ENCODE data around the gene IGSF21. TPM values are rescaled to one million over a fixed set of nuclear protein-coding genes. Genes with fewer than 3 reads are reported as not detected.

Gene IGSF21
- polyA plus RNA-seq, 3 donors = not detected

GRCh38 chr1:18077657-18078215 is 29.9 kb upstream of the IGSF21 start:
- H3K9me3 ChIP-seq (replicated peaks in 1 of 2; ENCODE audit: control insufficient read depth in 1 of 2, insufficient read depth in 1 of 2, low read length in 2 of 2) = no peaks in the 10 kb centered on the region
- no peak overlapping the region for H2AFZ ChIP-seq (ENCODE audit: insufficient read depth, low read depth, low read length, poor library complexity, severe bottlenecking)
- no peaks in the 10 kb centered on the region for H3K27me3 ChIP-seq (ENCODE audit: control insufficient read depth in 2 of 2, insufficient read depth in 2 of 2, low read length in 2 of 2)
- no peak overlapping the region for H3K9ac ChIP-seq (ENCODE audit: insufficient read depth, low read length, poor library complexity, severe bottlenecking)
- Mint-ChIP-seq H3K4me1 (no peaks in the 10 kb centered on the region), H3K27ac (no peak overlapping the region), H3K27me3 (ENCODE audit: low read depth in 3 of 3) (peaks cover 0 to 8% (median 3%) of the 10 kb centered on the region in 3 donors), H3K9me3 (no peaks in the 10 kb centered on the region), H3K4me3 (no peak overlapping the region), H3K36me3 (no peaks in the 10 kb centered on the region)
- no peak overlapping the region for H3K27ac ChIP-seq (ENCODE audit: low read depth in 1 of 2, low read length in 2 of 2)
- no peaks in the 10 kb centered on the region for H3K36me3 ChIP-seq (replicated peaks in 1 of 2; ENCODE audit: control insufficient read depth in 1 of 2, insufficient read depth in 2 of 2, low read length in 2 of 2)
- TF ChIP-seq, protein P1, sequence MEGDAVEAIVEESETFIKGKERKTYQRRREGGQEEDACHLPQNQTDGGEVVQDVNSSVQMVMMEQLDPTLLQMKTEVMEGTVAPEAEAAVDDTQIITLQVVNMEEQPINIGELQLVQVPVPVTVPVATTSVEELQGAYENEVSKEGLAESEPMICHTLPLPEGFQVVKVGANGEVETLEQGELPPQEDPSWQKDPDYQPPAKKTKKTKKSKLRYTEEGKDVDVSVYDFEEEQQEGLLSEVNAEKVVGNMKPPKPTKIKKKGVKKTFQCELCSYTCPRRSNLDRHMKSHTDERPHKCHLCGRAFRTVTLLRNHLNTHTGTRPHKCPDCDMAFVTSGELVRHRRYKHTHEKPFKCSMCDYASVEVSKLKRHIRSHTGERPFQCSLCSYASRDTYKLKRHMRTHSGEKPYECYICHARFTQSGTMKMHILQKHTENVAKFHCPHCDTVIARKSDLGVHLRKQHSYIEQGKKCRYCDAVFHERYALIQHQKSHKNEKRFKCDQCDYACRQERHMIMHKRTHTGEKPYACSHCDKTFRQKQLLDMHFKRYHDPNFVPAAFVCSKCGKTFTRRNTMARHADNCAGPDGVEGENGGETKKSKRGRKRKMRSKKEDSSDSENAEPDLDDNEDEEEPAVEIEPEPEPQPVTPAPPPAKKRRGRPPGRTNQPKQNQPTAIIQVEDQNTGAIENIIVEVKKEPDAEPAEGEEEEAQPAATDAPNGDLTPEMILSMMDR (IDR thresholded peaks at IDR 0.05) = no peak
- intact Hi-C loops (cut with micrococcal nuclease) = no loop called here
- no peak for DNase-seq
- no peak overlapping the region for H3K4me2 ChIP-seq (replicated peaks; ENCODE audit: extremely low read depth, low read length, poor library complexity, severe bottlenecking)
- WGBS (ENCODE audit: insufficient coverage) = 85% methylated on average over 6 of the region's 7 CpGs
- H3K4me1 ChIP-seq (ENCODE audit: control insufficient read depth in 1 of 2, insufficient read depth in 2 of 2, low read length in 2 of 2) = no peaks in the 10 kb centered on the region
- H4K20me1 ChIP-seq (ENCODE audit: insufficient read depth, low read length) = no peaks in the 10 kb centered on the region
- no peaks in the 10 kb centered on the region for H3K79me2 ChIP-seq (ENCODE audit: insufficient read depth, low read length)
- no peak overlapping the region for H3K4me3 ChIP-seq (replicated peaks in 1 of 3; ENCODE audit: low read depth in 2 of 3, low read length in 3 of 3)

- Histone ChIP-seq H3K27ac (ENCODE audit: low read depth in 1 of 2, low read length in 2 of 2) (no peak overlapping the region), H4K20me1 (ENCODE audit: insufficient read depth, low read length) (no peaks in the 10 kb centered on the region), H3K4me1 (ENCODE audit: control insufficient read depth in 1 of 2, insufficient read depth in 2 of 2, low read length in 2 of 2) (no peaks in the 10 kb centered on the region), H3K9ac (ENCODE audit: insufficient read depth, low read length, poor library complexity, severe bottlenecking) (no peak overlapping the region), H3K79me2 (ENCODE audit: insufficient read depth, low read length) (no peaks in the 10 kb centered on the region), H3K9me3 (replicated peaks in 1 of 2; ENCODE audit: control insufficient read depth in 1 of 2, insufficient read depth in 1 of 2, low read length in 2 of 2) (no peaks in the 10 kb centered on the region), H2AFZ (ENCODE audit: insufficient read depth, low read depth, low read length, poor library complexity, severe bottlenecking) (no peak overlapping the region), H3K36me3 (replicated peaks in 1 of 2; ENCODE audit: control insufficient read depth in 1 of 2, insufficient read depth in 2 of 2, low read length in 2 of 2) (no peaks in the 10 kb centered on the region), H3K4me2 (replicated peaks; ENCODE audit: extremely low read depth, low read length, poor library complexity, severe bottlenecking) (no peak overlapping the region), H3K4me3 (replicated peaks in 1 of 3; ENCODE audit: low read depth in 2 of 3, low read length in 3 of 3) (no peak overlapping the region), H3K27me3 (ENCODE audit: control insufficient read depth in 2 of 2, insufficient read depth in 2 of 2, low read length in 2 of 2) (no peaks in the 10 kb centered on the region)
- 84% methylated on average over 21 of the region's 31 CpGs for WGBS (ENCODE audit: insufficient coverage)
- Mint-ChIP-seq H3K9me3 (no peaks in the 10 kb centered on the region), H3K36me3 (no peaks in the 10 kb centered on the region), H3K4me3 (no peak overlapping the region), H3K27ac (no peak overlapping the region), H3K4me1 (no peaks in the 10 kb centered on the region), H3K27me3 (ENCODE audit: low read depth in 3 of 3) (peaks cover 2 to 14% (median 3%) of the 10 kb centered on the region in 3 donors)
- intact Hi-C loops (cut with micrococcal nuclease) = no loop called here
- no peak for DNase-seq
- TF ChIP-seq, protein P1 (IDR thresholded peaks at IDR 0.05) = no peak
Observed at GRCh38 chr1:18079941-18080735, 27.5 kb upstream of the IGSF21 start.
